Mucosa of stomach (tissue), 1 donor: ENCODE measurements around the gene NDFIP2.
"Not testable (repeated sequence)": the region's sequence is repeated elsewhere in the genome, so short reads cannot be mapped to it uniquely, and the experiment has no call there.

ENCODE experiments used
- H3K27me3 ChIP-seq: one replicate; pipeline ENCODE4 v1.7.0; 2013; ENCODE audit warnings: mild to moderate bottlenecking, low read length; ENCODE audit not compliant: control insufficient read depth, insufficient read depth
- H3K36me3 ChIP-seq: one replicate; pipeline ENCODE4 v1.7.0; 2013; ENCODE audit warnings: low read length; ENCODE audit not compliant: control insufficient read depth, insufficient read depth
- H3K4me1 ChIP-seq: one replicate; pipeline ENCODE4 v1.7.0; 2013; ENCODE audit warnings: mild to moderate bottlenecking, low read length; ENCODE audit not compliant: control insufficient read depth, insufficient read depth
- H3K4me3 ChIP-seq: one replicate; pipeline ENCODE4 v1.7.0; 2013; ENCODE audit warnings: low read length
- H3K9ac ChIP-seq: one replicate; pipeline ENCODE4 v1.7.0; 2013; ENCODE audit warnings: mild to moderate bottlenecking, low read length, moderate library complexity
- H3K9me3 ChIP-seq: one replicate; pipeline ENCODE4 v1.7.0; 2013; ENCODE audit warnings: mild to moderate bottlenecking, low read length, moderate library complexity; ENCODE audit not compliant: control insufficient read depth
- donor health status: Pancreatic carcinoma.

Gene NDFIP2

GRCh38 chr13:79547211-79548195 is 66.5 kb downstream of the NDFIP2 start:
- Histone ChIP-seq H3K9me3 (no peaks in the 10 kb centered on the region), H3K4me3 (no peak overlapping the region), H3K27me3 (no peaks in the 10 kb centered on the region), H3K4me1 (no peaks in the 10 kb centered on the region), H3K36me3 (no peaks in the 10 kb centered on the region), H3K9ac (no peak overlapping the region)

GRCh38 chr13:79548902-79549301 is 67.9 kb downstream of the NDFIP2 start:
- no peaks in the 10 kb centered on the region for H3K27me3 ChIP-seq
- no peaks in the 10 kb centered on the region for H3K9me3 ChIP-seq
- H3K9ac ChIP-seq: no peak overlapping the region
- H3K4me1 ChIP-seq: no peaks in the 10 kb centered on the region
- H3K4me3 ChIP-seq: no peak overlapping the region
- H3K36me3 ChIP-seq: no peaks in the 10 kb centered on the region

- Histone ChIP-seq H3K27me3 (no peaks in the 10 kb centered on the region), H3K9ac (no peak overlapping the region), H3K4me1 (no peaks in the 10 kb centered on the region), H3K9me3 (no peaks in the 10 kb centered on the region), H3K36me3 (no peaks in the 10 kb centered on the region), H3K4me3 (no peak overlapping the region)
These were observed 68.6 kb downstream of the NDFIP2 start for GRCh38 chr13:79549355-79550106.

GRCh38 chr13:79557666-79558065 is 76.7 kb downstream of the NDFIP2 start:
- Histone ChIP-seq H3K9ac (no peak overlapping the region), H3K9me3 (no peaks in the 10 kb centered on the region), H3K27me3 (no peaks in the 10 kb centered on the region), H3K4me3 (no peak overlapping the region), H3K36me3 (peaks cover 3% of the 10 kb centered on the region), H3K4me1 (no peaks in the 10 kb centered on the region)

- Histone ChIP-seq H3K27me3 (no peaks in the 10 kb centered on the region), H3K9me3 (no peaks in the 10 kb centered on the region), H3K4me3 (no peak overlapping the region)
These were observed 80.0 kb downstream of the NDFIP2 start for GRCh38 chr13:79560954-79561353.

GRCh38 chr13:79562557-79562956 is 81.6 kb downstream of the NDFIP2 start:
- H3K9ac ChIP-seq: no peak overlapping the region
- no peak overlapping the region for H3K4me3 ChIP-seq
- no peaks in the 10 kb centered on the region for H3K27me3 ChIP-seq
- no peaks in the 10 kb centered on the region for H3K9me3 ChIP-seq
- H3K4me1 ChIP-seq: no peaks in the 10 kb centered on the region
- peaks cover 1% of the 10 kb centered on the region for H3K36me3 ChIP-seq

More at GRCh38 chr13:79560954-79561353, 80.0 kb downstream of the NDFIP2 start:
- Histone ChIP-seq H3K4me1 (no peaks in the 10 kb centered on the region), H3K36me3 (peaks cover 3% of the 10 kb centered on the region), H3K9ac (no peak overlapping the region)

GRCh38 chr13:79566118-79566517 is 85.2 kb downstream of the NDFIP2 start:
- no peaks in the 10 kb centered on the region for H3K9me3 ChIP-seq
- no peaks in the 10 kb centered on the region for H3K36me3 ChIP-seq

GRCh38 chr13:79571147-79571546 is 90.2 kb downstream of the NDFIP2 start:
- H3K9me3 ChIP-seq: no peaks in the 10 kb centered on the region
- no peaks in the 10 kb centered on the region for H3K36me3 ChIP-seq
- no peak overlapping the region for H3K4me3 ChIP-seq
- H3K9ac ChIP-seq: no peak overlapping the region
- H3K4me1 ChIP-seq: no peaks in the 10 kb centered on the region
- no peaks in the 10 kb centered on the region for H3K27me3 ChIP-seq

More at GRCh38 chr13:79566118-79566517, 85.2 kb downstream of the NDFIP2 start:
- Histone ChIP-seq H3K4me3 (no peak overlapping the region), H3K4me1 (no peaks in the 10 kb centered on the region), H3K27me3 (no peaks in the 10 kb centered on the region), H3K9ac (no peak overlapping the region)

GRCh38 chr13:79573892-79574291 is 92.9 kb downstream of the NDFIP2 start:
- not testable (repeated sequence) for H3K27me3 ChIP-seq, H3K4me3 ChIP-seq, H3K36me3 ChIP-seq, H3K4me1 ChIP-seq, H3K9ac ChIP-seq, H3K9me3 ChIP-seq

- Histone ChIP-seq H3K4me1 (no peaks in the 10 kb centered on the region), H3K4me3 (no peak overlapping the region), H3K9me3 (no peaks in the 10 kb centered on the region), H3K27me3 (no peaks in the 10 kb centered on the region), H3K9ac (no peak overlapping the region), H3K36me3 (no peaks in the 10 kb centered on the region)
These were observed 100.9 kb downstream of the NDFIP2 start for GRCh38 chr13:79581870-79582315.

- no peak overlapping the region for H3K9ac ChIP-seq
- H3K4me1 ChIP-seq: no peaks in the 10 kb centered on the region
- no peak overlapping the region for H3K4me3 ChIP-seq
- no peaks in the 10 kb centered on the region for H3K36me3 ChIP-seq
- no peaks in the 10 kb centered on the region for H3K9me3 ChIP-seq
- H3K27me3 ChIP-seq: no peaks in the 10 kb centered on the region
These were observed 101.9 kb downstream of the NDFIP2 start for GRCh38 chr13:79582896-79583295.

GRCh38 chr13:79585033-79585432 is 104.1 kb downstream of the NDFIP2 start:
- Histone ChIP-seq H3K36me3 (no peaks in the 10 kb centered on the region), H3K4me3 (no peak overlapping the region), H3K4me1 (no peaks in the 10 kb centered on the region), H3K9ac (no peak overlapping the region), H3K9me3 (no peaks in the 10 kb centered on the region), H3K27me3 (no peaks in the 10 kb centered on the region)
